Mesodermal cell (in vitro differentiated cells): Measurements from ENCODE around the gene PEPD.

Experiments used
- H3K27ac ChIP-seq: 2 replicates; pipeline ENCODE4 v1.7.0; 2013; ENCODE audit warnings: mild to moderate bottlenecking, low read depth, low read length, moderate library complexity; ENCODE audit not compliant: severe bottlenecking
- H3K36me3 ChIP-seq: 2 replicates; pipeline ENCODE4 v1.7.1; 2013; ENCODE audit warnings: mild to moderate bottlenecking, low read length, moderate library complexity; ENCODE audit not compliant: control insufficient read depth, insufficient read depth
- H3K4me1 ChIP-seq: one replicate; pipeline ENCODE4 v1.7.1; 2013; ENCODE audit warnings: mild to moderate bottlenecking, low read length; ENCODE audit not compliant: insufficient read depth, control insufficient read depth, poor library complexity, severe bottlenecking
- H3K4me3 ChIP-seq: 2 replicates; pipeline ENCODE4 v1.7.0; 2013; ENCODE audit warnings: low read length, control low read depth, mild to moderate bottlenecking; ENCODE audit not compliant: insufficient read depth, poor library complexity, severe bottlenecking; ENCODE audit errors: extremely low read depth
- H3K9me3 ChIP-seq: 2 replicates; pipeline ENCODE4 v1.7.1; 2013; ENCODE audit warnings: mild to moderate bottlenecking, low read length, moderate library complexity; ENCODE audit not compliant: control insufficient read depth
- WGBS, 2 experiments: methylation state at CpG; one replicate each; pipeline ENCODE4 v1.1.5; 2013; ENCODE audit warnings: missing lambda C conversion rate in 2 of 2; ENCODE audit not compliant: insufficient coverage in 2 of 2; 5-methylcytosine and 5-hydroxymethylcytosine counted together

The PEPD gene

DNA sequence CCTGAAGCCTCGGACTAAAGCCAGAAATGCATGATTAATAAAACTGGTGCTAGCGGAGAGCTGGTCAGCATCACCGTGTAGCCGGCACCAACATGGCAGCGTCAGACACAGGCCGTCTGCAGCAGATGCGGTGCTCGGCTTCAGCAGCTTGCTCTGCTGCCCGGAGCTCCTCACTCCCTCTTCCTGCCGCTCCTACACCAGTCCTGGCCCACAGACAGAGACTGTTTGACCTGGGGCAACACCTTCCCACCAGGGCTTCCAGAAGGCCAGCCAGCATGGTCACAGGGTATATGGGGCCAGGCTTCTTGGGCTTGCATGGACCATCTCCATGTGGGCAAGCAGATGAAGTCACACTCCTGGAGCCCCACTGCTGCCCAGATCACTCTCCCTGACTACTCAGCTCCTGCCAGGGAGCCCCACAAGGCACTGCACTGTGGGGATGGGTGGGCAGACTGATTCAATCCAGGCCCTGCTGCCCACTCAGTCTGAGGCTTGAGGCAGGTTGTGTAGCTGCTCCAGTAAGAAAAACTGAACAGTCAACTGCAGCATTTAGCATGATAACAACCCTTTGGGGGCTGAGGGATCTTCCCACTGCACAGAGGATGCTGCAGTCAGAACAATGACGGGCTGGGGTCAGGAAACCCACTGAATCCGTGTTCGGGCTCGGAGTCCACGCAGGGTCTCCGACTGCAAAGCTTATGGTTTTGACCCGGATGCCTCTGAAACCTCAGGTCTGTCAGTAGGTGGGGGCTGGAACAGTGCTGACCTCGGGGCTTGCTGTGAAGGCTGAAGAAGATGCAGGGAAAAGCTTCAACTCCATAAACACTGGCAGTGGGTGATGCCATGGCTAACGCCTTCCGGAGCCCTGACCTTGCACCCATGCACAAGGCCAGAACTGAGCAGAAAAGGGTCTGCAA lies 102.5 kb downstream of the PEPD start:
- H3K27ac ChIP-seq, result no peak overlapping the region
- peaks cover 2% of the 10 kb centered on the region for H3K4me1 ChIP-seq
- H3K4me3 ChIP-seq, result no peak overlapping the region
- 88% methylated on average over 19 to 20 of the region's 20 CpGs for WGBS, 2 experiments
- no peaks in the 10 kb centered on the region for H3K36me3 ChIP-seq
- no peaks in the 10 kb centered on the region for H3K9me3 ChIP-seq

DNA sequence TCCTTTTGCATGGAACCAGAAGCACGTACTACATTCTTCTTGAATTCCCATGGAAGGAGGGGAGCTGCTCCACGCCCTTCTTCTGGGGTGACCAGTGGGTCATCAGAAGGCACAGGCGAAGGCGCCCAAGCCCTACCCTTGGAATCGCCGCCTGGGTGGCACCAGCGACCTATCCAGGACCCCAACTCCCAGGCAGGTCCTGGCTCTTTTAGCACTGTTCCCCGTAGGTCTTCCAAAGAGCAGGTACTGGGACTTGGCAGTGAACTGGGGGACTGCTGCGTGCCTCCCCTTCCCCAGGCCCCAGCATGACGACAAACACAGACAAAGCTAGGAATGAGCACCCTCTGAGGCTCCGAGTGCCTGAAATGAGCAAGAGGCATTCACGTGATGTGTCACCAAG lies 103.1 kb downstream of the PEPD start:
- H3K9me3 ChIP-seq, result no peaks in the 10 kb centered on the region

DNA sequence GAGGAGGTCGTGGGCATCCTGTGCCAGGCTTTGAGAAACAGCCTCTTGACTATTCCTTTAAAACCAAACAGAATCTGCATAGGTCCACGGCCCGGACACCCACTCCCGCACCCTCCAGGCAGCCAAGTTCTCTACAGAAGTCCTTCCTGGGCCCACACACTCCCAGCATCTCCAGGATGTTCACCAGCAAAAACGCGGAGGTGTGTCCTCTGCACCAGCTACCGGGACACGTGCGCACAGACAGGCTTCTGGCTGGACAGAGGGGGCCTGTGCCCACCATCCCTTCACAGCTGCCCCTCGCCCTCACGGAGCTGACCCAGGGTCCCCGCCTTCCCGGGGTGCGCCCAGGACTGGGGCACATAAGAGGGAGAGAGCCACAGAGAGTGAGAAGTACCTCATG lies 103.8 kb downstream of the PEPD start:
- Histone ChIP-seq H3K4me3 (no peak overlapping the region), H3K27ac (no peak overlapping the region), H3K4me1 (peaks cover 2% of the 10 kb centered on the region), H3K9me3 (no peaks in the 10 kb centered on the region), H3K36me3 (no peaks in the 10 kb centered on the region)
- 89 to 92% methylated on average over 14 of the region's 14 CpGs for WGBS, 2 experiments

More for the DNA sequence above, 103.1 kb downstream of the PEPD start:
- no peaks in the 10 kb centered on the region for H3K36me3 ChIP-seq
- 85 to 89% methylated on average over 12 of the region's 12 CpGs for WGBS, 2 experiments
- H3K4me3 ChIP-seq, result no peak overlapping the region
- H3K4me1 ChIP-seq, result peaks cover 2% of the 10 kb centered on the region
- no peak overlapping the region for H3K27ac ChIP-seq

DNA sequence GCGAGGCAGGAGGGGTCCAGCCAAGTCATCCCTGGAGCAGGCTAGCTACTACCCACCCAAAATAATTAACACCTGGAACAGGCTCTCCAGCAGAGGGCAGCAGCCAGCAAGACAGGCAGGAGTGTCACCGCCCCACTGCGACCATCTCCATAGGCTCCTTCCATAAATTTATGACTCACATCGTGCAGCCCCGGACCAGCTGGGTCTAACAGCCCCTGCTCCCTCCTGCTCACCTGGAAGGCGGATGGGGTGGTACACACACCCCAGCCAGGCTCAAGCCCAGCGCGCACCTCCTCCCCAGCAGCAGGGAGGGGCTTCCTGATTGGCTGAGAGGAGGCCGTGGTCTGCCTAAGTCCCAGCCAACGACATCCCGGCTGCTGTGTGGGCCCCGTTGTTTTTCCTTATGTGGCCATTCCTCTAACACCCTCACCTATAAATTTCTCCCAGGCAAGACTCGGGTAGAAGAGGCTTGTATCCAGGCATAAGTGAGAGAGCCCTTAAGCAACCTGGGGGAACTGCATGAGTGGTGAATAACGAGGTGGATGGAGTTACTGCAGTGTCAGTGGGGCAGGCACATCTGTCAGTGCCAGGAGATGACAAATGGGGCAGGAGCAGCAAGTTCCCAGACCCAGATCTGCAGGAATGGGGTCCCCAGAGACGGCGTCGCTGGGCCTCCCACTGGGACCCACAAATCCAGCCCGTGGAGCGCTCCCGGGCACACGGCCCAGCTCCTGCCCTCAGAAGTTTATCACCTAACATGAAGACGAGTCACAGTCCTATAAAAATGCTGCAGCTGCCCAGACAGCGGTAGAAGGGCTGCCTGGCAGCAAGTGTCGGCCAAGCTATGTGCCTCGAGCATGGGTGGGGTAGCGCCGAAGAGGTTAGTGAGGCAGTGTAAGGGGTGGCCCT lies 105.0 kb downstream of the PEPD start:
- WGBS, 2 experiments, result 61% methylated on average over 20 of the region's 27 CpGs
- H3K9me3 ChIP-seq, result no peaks in the 10 kb centered on the region
- no peak overlapping the region for H3K4me3 ChIP-seq
- no peaks in the 10 kb centered on the region for H3K36me3 ChIP-seq
- no peak overlapping the region for H3K27ac ChIP-seq
- peaks cover 2% of the 10 kb centered on the region for H3K4me1 ChIP-seq

DNA sequence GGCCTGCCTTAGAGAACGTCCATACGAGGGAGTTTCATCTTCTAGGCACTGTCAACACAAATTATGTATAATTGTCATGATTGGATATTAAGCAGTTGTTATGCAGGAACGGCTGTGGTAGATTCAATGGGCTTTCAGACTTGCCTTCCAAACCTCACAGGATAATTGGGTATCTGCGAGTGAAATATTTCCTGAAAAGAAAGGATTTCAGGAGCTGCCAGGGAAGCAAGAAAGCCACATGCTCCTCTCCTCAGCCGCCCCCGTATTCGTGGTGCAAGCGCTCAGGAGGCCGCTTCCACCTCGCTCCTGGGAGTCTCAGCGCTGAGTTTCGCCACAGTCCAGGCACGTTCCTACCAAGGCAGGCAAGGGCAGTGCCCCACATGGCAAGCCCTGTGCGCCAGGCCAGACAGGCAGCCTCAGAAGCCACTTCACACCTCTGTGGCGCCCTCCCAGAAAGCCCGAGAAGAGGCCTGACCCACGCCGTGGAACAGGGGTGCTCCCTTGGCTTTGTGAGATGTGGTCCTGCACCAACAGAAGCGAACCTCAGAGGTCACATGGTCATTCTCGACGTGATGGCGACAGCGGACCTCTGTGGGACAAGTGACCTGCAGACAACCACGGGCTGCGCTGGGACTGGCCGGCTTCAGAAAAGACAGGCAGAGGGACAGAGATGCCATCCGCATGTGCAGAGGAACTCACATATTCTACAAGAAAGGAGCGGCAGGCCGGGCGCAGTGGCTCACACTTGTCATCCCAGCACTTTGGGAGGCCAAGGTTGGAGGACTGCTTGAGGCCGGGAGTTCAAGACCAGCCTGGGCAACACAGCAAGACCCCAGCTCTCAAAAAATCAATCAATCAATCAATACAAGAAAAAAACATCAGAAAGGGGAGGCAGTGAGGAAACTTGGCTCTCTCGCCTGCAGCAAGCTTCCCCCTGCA lies 106.7 kb downstream of the PEPD start:
- Histone ChIP-seq H3K9me3 (no peaks in the 10 kb centered on the region), H3K36me3 (no peaks in the 10 kb centered on the region), H3K27ac (no peak overlapping the region), H3K4me3 (no peak overlapping the region), H3K4me1 (peaks cover 2% of the 10 kb centered on the region)
- WGBS, 2 experiments, result 92 to 95% methylated on average over 24 to 25 of the region's 32 CpGs

DNA sequence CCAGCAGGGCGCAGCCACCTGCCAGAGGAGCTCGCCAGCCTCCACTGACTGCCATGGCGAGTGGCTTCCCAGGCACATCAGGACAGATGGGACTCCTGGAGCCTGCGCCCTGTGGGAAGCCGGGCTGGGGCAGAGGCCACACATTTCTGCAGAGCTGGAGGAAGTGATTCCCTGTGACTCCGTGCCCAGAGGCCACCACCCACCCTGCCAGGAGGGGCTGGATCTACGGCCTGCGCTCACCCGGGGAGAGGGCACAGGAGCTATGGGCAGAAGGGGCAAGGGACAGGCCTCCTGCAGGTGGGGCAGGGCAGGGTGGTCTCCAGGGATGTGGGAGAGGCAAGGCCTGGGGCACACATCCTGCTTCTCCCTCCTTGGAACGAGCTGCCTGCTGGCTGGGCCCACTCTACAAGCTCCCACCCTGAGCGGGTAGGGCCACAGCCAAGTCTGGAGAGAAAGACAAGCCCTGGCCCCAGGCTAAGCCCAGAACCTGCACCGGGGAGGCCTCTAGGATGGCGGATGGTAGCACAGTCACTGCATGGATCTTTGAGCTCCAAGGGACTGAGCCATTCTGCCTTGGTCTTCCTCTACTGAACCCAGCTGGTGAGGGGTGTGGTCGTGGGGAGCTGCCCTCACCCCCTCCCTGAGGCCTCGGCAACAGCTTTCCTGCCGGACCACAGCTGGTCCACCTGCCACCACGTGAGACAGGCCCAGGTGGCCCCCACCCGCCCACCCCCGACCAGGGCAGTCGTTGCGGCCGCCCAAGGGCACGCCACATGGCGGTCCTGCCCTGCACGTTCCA lies 107.5 kb downstream of the PEPD start:
- no peak overlapping the region for H3K27ac ChIP-seq
- 87 to 95% methylated on average over 16 to 17 of the region's 25 CpGs for WGBS, 2 experiments
- H3K9me3 ChIP-seq, result no peaks in the 10 kb centered on the region
- H3K4me3 ChIP-seq, result no peak overlapping the region
- H3K4me1 ChIP-seq, result peaks cover 2% of the 10 kb centered on the region
- no peaks in the 10 kb centered on the region for H3K36me3 ChIP-seq

DNA sequence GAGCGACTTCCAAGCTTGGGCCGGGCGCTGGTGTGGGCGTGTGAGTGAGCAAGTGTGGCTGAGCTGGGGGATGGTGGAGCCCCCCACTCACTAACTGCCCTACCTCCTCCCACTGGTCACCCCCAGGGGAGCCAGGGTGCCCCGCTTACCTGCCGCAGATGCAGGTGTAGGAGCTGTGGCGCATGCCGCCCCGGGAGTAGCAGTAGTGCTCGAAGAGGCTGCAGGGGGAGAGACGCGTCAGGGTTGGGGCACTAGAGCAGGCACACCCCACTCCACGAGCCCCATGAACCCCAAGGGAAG lies 108.2 kb downstream of the PEPD start:
- H3K36me3 ChIP-seq, result no peaks in the 10 kb centered on the region
- 97 to 98% methylated on average over 8 to 9 of the region's 13 CpGs for WGBS, 2 experiments
- H3K4me1 ChIP-seq, result peaks cover 2% of the 10 kb centered on the region
- no peaks in the 10 kb centered on the region for H3K9me3 ChIP-seq
- no peak overlapping the region for H3K27ac ChIP-seq
- no peak overlapping the region for H3K4me3 ChIP-seq

DNA sequence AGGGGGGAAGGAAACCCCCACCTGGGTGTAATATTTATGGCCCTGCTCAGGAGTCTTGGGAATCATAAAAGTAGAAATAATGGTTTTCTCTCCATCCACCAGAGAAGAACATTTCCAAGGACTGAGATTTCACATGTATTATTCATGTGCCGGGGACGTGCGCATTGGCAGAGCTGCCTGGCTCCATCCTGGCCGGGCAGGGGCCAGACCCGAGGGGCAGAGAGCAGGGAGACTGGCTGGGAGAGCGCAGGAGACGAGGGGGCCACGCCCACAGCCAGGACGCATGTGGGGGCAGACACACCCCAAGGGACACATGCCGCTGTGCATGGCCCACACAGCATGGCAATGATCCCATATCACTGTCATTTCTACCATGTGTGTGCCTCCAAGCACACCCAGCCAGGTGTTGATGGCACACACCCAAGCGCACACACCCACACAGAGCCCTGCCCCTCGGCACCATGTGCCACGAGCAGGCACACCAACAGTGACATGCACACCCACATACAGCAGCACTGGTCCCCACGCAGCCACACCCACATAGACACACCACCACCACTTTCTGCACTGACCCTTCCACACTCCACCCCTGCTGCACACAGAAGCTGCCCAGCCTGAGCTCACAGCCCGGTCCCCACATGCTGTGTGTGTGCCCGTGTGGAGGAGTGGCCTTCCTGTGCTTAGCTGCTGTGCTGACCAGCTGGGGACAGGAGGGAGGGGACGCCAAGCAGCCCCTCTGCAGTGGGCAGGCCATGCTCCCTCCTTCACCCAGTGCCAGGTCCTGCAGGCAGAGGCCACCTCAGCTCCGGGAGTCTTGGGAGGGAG lies 108.8 kb downstream of the PEPD start:
- 93 to 98% methylated on average over 16 to 17 of the region's 18 CpGs for WGBS, 2 experiments
- peaks cover 2% of the 10 kb centered on the region for H3K4me1 ChIP-seq
- H3K27ac ChIP-seq, result no peak overlapping the region

DNA sequence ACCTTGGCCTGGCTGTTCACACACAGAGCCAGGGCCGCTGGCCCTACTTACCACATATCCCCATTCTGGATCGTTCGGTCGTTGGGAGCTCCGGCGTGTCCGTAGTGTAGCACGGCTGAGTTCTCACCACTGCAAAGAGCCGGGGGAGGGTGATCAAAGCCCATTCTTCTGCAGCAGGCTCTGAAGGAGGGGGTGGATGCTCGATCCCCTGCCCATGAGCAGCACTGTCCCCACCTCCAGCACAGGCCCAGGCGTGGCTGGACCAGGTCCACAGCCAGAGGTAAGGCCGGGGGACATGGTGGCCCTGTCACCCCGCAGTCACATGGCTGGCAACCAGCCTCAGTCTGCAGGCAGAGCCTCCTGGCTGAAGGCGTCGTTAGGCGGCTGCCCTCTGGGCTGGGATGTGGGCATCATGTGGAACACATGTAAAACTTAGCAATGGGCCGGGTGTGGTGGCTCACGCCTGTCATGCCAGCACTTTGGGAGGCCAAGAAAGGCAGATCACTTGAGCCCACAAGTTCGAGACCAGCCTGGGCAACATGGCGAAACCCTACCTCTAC lies 109.9 kb downstream of the PEPD start:
- no peaks in the 10 kb centered on the region for H3K36me3 ChIP-seq
- H3K27ac ChIP-seq, result no peak overlapping the region
- 90 to 92% methylated on average over 11 to 17 of the region's 20 CpGs for WGBS, 2 experiments
- no peaks in the 10 kb centered on the region for H3K9me3 ChIP-seq
- H3K4me3 ChIP-seq, result no peak overlapping the region
- H3K4me1 ChIP-seq, result peaks cover 2% of the 10 kb centered on the region

More for the DNA sequence above, 108.8 kb downstream of the PEPD start:
- Histone ChIP-seq H3K4me3 (no peak overlapping the region), H3K36me3 (no peaks in the 10 kb centered on the region), H3K9me3 (no peaks in the 10 kb centered on the region)
